NCI-H524 (cell line): ENCODE data around the gene PRR13.
"Not testable (repeated sequence)": the region's sequence is repeated elsewhere in the genome, so short reads cannot be mapped to it uniquely, and the experiment has no call there.

ENCODE experiments used
- DNase-seq, 2 experiments: peaks; one replicate each; lab custom pipeline; 2025; lab: John Stamatoyannopoulos, UW

The PRR13 gene

DNA sequence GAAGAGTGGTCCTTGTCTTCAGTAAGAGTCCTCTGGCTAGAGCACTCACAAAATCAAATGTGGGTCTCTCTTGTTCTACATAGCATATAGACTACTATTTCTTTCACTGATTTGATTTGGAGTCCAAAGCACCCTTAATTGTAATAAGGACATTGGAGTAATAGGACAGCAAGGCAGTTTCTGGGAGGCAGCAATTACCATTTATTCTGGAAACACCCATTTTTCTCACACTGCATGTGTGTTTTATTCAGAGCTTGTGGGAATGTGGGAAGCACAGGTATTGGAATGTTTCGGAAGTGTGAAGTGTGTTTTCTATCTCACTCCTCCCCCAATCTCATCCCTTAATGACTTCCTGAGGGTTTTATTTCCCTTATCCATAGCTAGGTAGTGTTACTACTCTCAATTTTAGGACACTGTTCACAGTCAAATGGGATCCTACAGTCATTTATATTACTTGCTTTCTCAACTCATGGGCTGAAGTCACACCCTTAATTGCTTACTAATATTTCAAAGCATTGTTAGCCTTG, 30.6 kb downstream of the PRR13 start:
- no peak for DNase-seq

- no peak for DNase-seq
Measured at GRCh38 chr12:53474077-53474476, 32.5 kb downstream of the PRR13 start.

- no peak for DNase-seq
Measured at GRCh38 chr12:53474819-53475218, 33.3 kb downstream of the PRR13 start.

GRCh38 chr12:53476769-53477209, 35.3 kb downstream of the PRR13 start:
- DNase-seq: peak; percentile 33 to 65

DNA sequence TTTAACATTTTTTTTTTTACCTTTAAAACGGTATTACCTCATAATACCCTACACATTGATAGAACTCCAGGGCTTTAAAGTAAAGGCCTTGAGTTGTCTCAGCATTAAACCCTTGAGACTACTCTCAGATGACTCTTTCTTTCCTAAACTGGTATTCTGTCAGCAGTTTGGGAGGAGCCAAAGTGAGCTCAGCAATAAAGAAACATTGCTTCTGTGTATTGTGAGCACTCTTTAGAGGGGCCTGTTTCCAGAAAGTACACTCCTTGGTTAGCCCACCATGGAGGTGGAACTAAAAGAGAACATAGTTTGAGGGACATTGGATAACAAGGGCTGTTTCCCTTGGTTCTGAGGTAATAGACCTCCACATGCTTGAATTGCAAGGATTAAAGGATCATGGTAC, 37.3 kb downstream of the PRR13 start:
- no peak for DNase-seq

DNA sequence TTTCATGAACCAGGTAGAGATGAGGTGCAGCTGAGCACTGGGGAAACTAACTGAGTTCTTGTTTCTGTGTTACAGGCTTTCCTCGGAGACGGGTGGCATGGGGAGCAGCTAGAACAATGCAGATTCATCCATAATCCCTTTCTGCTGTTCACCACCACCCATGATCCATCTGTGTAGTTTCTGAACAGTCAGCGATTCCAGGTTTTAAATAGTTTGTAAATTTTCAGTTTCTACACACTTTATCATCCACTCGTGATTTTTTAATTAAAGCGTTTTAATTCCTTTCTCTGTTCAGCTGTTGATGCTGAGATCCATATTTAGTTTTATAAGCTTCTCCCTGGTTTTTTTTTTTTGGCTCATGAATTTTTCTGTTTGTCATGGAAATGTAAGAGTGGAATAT, 37.8 kb downstream of the PRR13 start:
- no peak for DNase-seq

- DNase-seq: no peak
Measured at GRCh38 chr12:53480491-53481442, 39.2 kb downstream of the PRR13 start.

DNA sequence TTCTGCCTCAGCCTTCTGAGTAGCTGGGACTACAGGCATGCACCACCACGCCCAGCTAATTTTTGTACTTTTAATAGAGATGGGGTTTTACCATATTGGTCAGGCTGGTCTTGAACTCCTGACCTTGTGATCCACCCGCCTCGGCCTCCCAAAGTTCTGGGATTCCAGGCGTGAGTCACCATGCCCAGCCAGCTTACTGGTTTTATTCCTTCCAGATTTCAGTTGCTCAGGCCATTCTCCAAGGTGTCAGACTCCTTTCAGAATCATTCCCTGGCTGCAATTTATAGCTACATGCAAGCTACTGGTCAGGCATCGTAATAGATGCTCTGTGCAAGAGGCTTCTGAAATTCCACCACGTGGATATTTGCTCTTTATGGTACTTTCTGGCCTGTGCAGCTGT, 39.9 kb downstream of the PRR13 start:
- DNase-seq: not testable (repeated sequence)

DNA sequence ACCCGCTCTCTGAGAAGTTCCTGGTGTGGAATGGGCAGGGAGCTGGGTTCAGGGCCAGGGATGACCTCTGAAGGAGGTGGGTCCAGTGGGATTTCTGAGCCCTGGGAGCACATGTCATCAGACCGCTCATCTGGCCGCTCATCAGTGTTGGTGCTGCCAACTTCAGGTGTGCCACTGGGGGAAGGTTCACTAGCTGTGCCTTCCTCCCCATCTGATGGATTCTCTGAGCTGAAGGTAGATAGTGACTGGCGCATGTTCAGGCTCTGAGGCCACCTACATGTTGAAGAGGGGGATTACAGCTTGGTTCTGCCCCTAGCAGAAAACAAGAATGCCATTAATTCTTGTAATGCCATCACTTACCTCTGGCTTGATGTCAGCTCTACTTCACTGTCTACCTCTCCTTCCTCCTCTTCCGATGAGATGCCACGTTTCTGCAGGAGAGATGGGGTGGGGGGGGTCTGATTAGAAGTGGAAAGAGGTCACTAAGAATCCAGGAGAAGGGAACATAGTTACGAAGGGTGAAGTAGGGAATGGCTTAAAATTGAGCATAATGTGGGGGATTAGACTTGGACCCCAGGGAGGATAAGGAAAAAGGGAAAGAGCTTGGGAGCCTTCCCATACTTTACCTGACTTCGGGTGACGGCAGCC, 40.5 kb downstream of the PRR13 start:
- DNase-seq: peak in 1 of 2 experiments; percentile 39

DNA sequence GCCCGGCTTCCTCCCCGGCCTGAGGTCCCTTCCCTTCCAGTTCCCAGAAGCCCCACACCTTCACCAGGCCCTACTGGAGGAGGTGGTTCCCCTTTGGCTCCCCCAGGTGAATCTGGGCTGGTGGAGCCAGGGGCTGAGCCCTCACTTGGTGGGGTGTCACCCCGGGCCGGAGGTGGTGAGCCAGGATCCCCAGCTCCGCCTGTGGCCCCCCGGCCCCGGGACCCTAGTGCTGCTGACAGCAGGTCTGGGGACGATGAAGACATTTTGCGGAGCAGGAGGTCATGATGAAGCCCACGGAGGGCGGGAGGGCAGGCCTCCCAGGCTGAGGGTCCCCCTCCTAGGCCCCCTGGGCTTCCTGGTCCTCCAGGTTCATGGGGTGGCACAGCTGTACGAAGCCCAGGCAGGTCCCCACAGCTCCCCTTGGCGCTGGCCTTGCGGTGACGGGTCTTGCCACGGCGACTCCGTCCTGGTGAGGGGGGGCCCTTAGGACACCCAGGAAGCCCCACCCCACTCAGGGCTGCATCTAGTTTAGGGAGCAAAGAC, 41.2 kb downstream of the PRR13 start:
- no peak for DNase-seq

DNA sequence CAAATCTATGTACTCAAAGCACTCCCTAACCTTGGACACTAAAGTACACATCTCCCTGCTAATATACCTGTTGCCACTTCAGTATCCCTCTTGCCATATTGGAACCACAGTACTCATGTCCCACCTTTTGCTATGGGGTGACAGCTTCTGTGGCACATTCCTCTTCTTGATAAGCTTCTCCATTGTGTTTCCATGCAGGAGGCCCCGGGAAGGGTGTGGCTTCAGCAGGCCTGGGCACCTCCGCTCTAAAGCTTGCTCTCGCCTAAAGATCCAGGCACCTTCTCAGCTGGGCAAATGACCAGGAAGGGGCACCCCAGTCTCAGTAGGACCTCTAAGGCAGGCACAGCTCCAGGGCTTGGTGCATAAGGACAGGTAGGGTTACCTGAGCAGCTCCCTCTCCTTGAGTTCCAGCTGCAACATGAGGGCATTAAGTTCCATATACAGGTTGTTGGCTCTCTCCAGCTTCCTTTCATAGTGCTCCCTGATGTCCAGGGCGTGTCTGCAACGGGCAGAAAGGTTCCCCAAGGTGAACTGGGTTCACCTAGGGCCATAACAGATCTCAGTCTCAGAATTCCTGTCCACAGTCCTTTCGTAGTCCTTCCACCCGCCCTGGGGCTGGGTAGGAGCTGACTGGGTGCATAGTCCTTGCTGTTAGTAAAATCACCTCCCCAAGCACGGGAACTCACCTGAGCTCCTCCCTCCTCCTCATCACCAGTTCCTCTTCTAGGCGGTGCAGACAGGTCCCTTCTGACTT, 41.9 kb downstream of the PRR13 start:
- DNase-seq: no peak

DNA sequence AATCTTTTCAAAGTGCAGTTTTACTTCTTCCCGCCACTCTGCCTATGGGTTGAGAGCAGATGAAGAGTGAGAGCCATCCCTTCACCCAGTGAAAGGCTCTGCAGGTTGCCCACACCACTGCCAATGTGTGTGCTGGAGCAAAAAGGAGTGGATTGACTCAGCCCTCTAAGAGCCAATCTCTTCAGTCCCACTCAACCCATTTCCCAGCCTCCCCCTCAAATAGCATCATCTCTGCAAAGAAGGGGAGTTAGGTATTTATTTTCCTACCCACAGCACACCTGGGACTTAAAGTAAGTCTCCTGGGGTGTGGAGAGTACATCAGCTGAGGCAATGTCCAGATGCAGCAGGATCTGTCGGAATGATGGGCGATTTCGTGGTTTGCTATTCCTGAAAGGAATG, 42.4 kb downstream of the PRR13 start:
- DNase-seq: no peak

GRCh38 chr12:53484686-53485575, 43.4 kb downstream of the PRR13 start:
- no peak for DNase-seq

GRCh38 chr12:53485955-53486735, 44.6 kb downstream of the PRR13 start:
- no peak for DNase-seq

- DNase-seq: no peak
Measured at GRCh38 chr12:53486736-53487487, 45.4 kb downstream of the PRR13 start.

DNA sequence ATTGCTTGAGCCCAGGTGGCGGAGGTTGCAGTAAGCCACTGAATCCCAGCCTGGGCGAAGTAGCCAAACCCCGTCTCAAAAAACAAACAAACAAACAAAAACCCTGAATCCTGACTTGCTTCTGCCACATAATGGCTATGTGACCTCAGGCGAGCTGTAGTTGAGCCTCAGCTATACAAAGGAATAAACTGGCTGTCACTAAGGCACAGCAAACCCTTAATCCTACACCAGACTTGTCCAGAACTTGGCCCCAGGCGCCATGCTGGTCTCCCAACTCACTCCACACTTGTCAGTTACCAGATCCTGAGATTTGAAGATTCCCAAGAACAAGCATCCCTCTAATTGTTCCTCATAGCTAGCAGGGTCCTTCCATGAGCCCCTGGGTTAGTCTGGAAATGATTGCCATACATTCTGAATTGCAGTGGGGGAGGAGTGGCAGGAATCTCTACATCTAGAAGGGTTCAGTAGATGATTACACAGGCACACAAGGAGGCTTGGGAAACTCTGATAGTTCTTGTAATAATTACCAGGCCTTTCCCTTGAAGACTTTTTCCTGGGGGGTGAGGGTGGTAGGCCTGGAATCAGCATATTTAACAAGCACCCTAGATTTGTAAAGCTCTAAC, 47.8 kb downstream of the PRR13 start:
- DNase-seq: no peak

DNA sequence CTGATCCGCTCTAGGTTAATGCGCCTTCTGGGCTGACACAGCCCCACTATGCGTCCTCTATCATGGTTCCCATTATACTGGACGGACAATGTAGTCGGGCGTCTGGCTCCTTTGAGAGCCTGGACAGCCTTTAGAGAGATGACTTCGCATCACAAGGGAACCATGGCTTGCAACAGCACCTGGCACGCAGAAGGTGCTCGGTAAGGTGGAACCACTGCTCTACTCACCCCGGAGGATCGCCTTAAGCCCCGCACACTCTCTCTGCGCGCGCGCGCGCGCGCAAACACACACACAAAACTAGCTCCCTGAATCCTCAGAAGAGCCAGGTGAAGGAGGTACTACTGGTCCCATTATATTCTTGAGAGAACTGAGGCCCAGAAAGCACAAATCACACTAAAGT, 50.7 kb downstream of the PRR13 start:
- peak in 1 of 2 experiments; percentile 68 for DNase-seq

GRCh38 chr12:53492830-53493609, 51.5 kb downstream of the PRR13 start:
- DNase-seq: peak; percentile 82 to 91
